GM21515 (cell line): ENCODE data around the gene CCDC78.

Experiments used
- ATAC-seq: cut with Tn5 transposase; IDR thresholded peaks from one replicate; pipeline ENCODE4 v1.9.1; 2021; ENCODE audit not compliant: unreplicated experiment

CCDC78 gene

DNA sequence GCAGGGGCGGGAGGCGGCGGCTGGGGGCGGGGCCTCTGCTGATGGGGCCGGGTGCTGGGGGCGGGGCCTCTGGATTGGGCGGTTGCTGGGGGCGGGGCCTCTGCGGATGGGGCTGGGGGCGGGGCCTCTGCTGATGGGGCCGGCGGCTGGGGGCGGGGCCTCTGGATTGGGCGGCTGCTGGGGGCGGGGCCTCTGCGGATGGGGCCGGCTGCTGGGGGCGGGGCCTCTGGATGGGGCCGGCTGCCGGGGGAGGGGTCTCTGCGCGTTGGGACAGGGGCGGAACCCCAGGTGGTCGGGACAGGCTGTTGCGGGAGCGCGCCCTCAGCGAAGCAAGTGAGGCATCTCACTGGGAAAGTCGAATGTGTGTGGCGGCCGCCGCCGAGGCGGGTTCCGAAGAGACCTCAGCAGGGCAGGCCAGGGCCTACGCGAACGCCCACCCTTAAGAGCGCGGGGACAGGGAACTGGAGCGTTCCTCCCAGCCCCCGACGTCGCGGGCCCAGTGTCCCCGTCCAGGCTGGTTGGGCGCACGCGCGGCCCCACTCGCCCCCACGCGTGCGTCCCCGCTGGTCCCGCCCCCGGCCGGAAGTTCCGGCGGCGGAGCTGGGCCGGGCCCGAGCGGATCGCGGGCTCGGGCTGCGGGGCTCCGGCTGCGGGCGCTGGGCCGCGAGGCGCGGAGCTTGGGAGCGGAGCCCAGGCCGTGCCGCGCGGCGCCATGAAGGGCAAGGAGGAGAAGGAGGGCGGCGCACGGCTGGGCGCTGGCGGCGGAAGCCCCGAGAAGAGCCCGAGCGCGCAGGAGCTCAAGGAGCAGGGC lies 46.2 kb downstream of the CCDC78 start, which contains the start of gene STUB1:
TSS of gene STUB1 (plus strand) at position 597 of the 811 bp plus-strand sequence. CDS start at position 713, 116 bp downstream.
- peak; percentile 34 for ATAC-seq

DNA sequence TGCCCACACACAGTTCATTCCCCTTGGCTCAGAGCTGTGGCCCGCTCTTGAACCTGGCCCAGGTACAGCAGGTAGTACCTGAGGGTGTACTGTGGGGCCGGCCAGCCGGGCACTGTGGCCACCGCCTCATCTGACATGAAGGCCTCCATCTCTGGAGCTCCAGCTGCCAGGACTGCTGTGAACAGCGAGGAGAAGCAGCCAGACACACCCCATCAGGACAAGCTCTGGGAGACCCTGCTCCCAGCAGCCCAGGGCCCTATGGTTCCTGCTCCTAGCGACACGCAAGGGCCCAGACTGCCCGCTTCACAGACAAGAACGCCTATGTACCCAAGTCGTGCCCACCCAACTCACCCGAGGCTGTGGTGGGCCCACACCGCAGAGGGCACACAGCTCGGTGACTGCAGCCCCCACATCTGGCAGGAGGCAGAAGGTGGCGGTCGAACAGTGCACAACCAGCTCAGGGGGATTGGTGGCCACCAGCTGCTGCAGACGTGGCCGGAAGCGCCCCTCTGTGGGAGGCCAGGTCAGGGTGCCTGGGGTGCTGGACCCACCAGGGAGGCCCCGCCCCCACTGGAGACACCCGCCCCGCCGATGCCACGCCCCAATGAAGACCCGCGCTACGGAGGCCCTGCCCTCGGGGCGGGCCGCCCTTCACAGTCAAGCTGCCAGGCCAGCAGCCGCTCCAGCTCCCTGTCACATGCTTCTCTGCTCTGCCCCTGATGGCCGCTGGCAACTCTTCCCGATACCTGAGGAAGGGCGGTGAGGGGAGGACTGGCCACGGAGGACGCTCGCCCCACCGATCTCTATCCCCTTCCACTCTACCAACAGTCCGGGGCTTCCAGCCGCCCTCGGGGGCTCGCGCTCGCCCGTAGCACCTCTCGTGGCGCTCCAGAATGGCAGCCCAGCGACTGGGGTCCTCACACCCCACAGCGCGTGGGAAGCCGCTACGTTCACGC lies 47.1 kb downstream of the CCDC78 start:
- no peak for ATAC-seq

DNA sequence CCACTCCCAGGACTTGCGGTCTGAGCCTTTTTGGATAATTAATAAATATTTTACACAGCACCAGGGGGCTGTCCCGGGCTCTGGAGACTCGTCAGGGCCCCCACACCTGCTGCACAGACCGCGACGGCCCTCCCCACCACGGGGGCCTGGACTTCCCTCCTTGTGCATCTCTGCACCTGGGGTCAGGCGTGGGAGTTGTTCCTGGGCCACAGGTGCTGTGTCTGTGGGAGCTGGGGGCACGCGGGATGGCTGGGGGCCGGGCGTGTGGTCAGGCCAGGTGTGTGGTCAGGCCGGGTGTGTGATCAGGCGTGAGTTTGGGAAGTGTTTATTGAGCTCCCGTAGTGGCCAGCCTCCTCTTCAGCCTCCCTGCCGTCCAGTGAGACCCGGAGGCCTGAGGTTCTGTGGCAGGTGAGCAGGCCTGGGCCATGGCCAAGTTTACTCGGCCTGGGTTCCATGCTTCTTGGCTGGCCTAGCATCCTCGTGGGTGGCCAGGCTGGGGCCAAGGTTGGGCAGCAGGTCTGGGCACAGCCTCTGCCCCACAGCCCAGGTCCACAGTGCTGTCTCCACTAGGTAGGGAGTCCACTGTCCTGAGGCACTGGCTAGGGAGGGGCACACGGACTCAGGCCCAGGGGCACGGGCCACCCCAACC lies 47.9 kb downstream of the CCDC78 start:
- no peak for ATAC-seq

DNA sequence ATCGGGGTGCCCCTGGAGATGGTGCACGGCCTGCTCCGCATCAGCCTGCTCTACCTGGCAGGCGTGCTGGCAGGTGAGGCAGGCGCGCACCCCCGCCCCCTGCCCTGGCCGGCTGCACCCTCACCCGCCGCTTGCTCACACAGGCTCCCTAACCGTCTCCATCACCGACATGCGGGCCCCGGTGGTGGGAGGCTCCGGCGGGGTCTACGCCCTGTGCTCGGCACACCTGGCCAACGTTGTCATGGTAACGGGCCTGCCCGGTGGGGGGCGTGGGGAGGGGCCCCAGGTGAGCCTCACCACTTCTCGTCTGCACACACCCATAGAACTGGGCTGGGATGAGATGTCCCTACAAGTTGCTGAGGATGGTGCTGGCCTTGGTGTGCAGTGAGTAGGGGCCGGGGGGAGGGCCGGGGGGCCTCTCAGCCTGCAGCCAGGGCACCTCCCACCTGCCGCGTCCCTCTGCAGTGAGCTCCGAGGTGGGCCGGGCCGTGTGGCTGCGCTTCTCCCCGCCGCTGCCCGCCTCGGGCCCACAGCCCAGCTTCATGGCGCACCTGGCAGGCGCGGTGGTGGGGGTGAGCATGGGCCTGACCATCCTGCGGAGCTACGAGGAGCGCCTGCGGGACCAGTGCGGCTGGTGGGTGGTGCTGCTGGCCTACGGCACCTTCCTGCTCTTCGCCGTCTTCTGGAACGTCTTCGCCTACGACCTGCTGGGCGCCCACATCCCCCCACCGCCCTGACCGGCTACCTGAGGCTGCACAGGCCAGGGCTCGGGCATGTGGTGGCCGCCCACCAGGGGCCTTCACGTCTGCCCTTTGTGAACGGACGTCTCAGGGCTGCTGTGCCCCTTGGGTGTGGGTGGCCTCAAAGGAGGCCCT lies 48.7 kb downstream of the CCDC78 start:
- ATAC-seq = no peak

DNA sequence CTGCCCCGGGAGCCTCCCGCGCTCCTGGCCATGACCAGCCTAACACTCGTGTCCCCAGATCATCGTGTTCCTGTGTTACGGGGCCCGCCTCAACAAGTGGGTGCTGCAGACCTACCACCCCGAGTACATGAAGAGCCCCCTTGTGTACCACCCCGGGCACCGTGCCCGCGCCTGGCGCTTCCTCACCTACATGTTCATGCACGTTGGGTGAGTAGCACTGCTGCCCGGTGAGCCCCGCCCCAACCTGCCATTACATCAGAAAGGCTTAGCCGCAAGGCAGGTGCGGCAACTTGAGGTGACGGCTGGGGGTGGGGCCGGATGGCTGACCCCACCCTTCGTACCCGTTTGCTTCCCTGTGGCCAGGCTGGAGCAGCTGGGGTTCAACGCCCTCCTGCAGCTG lies 49.3 kb downstream of the CCDC78 start:
- no peak for ATAC-seq

DNA sequence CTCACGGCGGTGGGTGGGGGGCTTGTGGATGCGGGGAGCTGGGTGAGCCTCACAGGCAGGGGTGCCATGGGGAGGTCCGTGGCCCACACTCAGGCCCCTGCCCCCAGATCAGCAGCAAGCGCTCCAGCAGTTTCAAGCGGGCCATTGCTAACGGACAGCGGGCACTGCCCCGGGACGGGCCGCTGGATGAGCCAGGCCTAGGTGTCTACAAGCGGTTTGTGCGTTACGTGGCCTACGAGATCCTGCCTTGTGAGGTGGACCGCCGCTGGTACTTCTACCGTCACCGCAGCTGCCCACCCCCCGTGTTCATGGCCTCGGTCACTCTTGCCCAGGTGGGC lies 49.7 kb downstream of the CCDC78 start:
- no peak for ATAC-seq

DNA sequence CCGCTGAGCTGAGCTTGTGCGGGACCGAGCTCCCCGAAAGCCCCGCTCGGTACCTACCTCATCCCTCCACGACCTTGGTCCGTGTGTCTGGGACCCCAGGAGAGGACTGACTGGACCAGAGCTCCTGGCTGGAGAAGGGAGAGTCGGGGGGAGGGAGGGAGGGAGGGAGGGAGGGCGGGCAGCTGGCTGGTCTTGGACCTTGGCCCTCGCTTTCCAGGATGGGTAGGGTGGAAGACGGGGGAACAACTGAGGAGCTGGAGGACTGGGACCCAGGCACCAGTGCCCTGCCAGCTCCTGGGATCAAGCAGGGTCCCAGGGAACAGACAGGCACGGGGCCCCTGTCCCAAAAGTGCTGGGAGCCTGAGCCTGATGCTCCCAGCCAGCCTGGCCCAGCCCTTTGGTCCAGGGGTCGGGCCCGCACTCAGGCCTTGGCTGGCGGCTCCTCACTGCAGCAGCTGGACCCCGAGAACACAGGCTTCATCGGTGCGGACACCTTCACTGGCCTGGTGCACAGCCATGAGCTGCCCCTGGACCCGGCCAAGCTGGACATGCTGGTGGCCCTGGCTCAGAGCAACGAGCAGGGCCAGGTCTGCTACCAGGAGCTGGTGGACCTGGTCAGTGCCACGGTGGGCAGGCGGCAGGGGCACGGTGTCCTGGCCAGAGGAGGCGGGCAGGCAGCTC lies 50.2 kb downstream of the CCDC78 start:
- ATAC-seq = no peak

DNA sequence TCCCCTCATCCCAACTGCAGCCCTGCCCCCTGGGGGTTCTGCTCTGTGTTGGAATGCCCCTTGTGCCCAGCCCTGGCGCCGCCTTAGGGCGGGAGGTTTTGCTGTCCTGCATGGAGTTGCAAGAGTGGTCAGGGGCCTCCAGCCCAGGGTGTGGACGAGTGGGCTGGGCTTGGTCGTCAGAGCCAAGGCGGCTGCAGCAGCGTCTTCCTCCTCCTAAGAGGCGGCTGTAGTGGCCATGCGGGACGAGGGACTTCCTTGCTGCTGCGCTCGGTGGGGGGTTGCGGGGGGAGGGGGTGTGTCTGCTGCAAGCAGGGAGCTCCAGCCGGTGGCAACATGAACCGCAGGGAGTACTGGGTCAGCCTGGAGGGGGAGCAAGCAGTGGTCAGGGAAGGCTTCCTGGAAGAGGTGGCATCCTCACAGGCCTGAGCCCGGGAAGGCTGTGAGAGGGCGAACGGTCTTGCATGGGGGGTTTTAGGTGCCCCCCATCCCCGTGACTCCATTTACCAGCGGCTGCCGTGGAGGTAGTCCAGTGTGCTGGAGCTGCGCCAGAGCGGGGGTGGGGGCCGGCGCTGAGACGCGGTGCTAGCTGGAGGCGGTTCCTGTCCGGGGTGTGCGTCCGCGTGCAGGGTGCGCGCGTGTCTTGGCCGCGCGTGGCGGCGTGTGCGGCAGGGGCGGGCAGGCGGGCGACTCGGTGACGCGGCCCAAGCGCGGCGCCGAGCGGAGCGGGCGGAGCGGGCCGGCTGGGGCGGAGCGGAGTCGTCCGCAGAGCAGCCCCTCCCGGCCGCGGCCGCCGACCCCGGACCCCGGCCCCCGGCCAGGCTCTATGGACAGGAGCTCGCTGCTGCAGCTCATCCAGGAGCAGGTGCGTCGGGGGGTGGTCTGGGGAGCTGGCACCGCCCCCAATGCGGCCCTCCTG lies 51.0 kb downstream of the CCDC78 start, which contains the start of gene RHBDL1:
TSS of gene RHBDL1 (plus strand) at position 704 of the 916 bp plus-strand sequence. CDS start at position 824, 120 bp downstream.
- no peak for ATAC-seq

DNA sequence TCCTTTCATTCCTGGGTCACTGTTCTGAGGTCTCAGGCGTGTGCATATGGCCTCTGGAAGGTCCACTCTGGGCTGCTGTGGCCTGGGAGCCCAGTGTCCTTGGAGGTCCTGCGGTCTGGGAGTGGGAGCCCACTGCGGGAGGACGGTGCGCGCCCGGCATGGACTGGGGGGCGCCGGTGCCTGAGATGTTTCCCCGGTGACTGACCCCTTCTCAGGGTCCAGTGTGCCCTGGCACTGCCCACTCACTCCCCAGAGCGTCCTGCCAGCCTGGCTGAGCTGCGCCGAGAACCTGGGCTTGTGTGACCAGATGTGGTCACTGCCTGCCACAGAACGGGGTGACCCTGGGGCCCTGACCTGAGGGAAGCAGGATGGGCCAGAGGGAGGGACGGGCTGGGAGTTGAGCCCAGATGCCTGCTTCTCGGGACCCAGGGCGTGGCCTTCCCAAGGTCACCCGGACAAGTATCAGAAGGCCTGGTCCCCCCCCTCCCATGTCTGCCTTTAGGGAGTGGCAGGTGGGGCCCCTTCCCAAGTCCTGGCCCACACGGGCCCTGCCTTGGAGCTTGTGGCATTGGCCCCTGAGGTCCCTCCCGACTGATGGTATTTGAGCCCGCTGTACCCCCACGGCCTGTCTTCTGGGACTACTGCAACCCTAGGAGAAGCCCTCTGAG lies 51.9 kb downstream of the CCDC78 start:
- no peak for ATAC-seq

DNA sequence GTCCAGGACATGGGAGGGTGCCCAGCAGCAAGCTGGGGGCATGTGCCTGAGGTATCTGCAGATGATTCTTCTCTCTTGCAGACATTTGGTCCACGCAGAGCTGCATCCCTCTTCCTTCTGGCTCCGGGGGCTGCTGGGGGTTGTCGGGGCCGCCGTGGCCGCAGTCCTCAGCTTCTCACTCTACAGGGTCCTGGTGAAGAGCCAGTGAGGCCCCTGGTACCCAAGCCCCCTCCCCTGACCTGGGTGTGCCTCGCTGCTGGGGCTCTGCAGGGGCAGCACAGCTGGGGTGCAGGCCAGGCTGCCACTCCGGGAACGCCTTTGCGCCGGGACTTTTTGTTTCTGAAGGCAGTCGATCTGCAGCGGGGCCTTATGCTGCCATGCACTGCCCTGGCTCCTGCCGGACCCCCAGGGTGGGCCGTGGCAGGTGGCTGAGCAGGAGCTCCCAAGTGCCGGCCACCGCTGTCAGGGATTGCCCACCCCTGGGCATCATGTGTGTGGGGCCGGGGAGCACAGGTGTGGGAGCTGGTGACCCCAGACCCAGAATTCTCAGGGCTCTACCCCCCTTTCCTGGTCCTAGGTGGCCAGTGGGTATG lies 52.7 kb downstream of the CCDC78 start:
- ATAC-seq = no peak

DNA sequence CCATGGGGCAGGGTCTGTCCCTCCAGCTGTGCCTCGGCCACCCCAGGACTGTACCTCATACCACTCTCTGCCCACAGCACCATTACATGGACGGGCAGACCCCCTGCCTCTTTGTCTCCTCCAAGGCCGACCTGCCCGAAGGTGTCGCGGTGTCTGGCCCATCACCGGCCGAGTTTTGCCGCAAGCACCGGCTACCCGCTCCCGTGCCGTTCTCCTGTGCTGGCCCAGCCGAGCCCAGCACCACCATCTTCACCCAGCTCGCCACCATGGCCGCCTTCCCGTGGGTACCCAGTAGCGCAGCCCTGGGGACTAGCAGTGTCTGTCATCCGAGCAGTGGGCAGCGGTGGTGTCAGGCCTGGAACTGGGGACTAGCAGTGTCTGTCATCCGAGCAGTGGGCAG lies 53.4 kb downstream of the CCDC78 start:
- ATAC-seq = no peak
